Measurements from ENCODE around the gene ANKRD29. TPM values are rescaled to one million over a fixed set of nuclear protein-coding genes. Genes with fewer than 3 reads are reported as not detected.

Gene ANKRD29
- total and polyA plus RNA-seq, 9 of the 15 experiments (the other 6 are each of a cell fraction or from before 2014, with no cell fraction given) = 0.36 TPM; not detected in 8

GRCh38 chr18:23586249-23587196 lies 76.2 kb downstream of the ANKRD29 start, which contains the start of gene NPC1 (continued):
- TF ChIP-seq SRF (CRISPR knock-in tag; IDR thresholded peaks at IDR 0.05) = peak in 1 of 2 experiments; percentile 54; a peak in 1 of 4 replicates
- TF ChIP-seq MEIS2 (IDR thresholded peaks at IDR 0.05; ENCODE audit: partially characterized antibody) = peak; percentile 52
- peak; percentile 44 for TF ChIP-seq BRD9 (IDR thresholded peaks at IDR 0.05; ENCODE audit: low read depth, partially characterized antibody)
- 0 out of 2 replicates have a peak, but pooled peaks have one; percentile 13 for TF ChIP-seq ZKSCAN1 (IDR thresholded peaks at IDR 0.05; ENCODE audit: low read depth, low read length)
- TF ChIP-seq SIRT6 (IDR thresholded peaks at IDR 0.05; ENCODE audit: low read depth, low read length) = no peak
- 0 out of 4 replicates have a peak, but pooled peaks of 1 of the 2 experiments have one; percentile 20 for TF ChIP-seq TBL1XR1 (IDR thresholded peaks at IDR 0.05; ENCODE audit: low read length in 2 of 2)
- TF ChIP-seq THRB (CRISPR knock-in tag; conservative IDR thresholded peaks at IDR 0.05) = peak; percentile 88
- peak; percentile 92 for TF ChIP-seq RBBP5 (IDR thresholded peaks at IDR 0.05; ENCODE audit: borderline replicate concordance, insufficient read depth, low read length, poor library complexity, severe bottlenecking)
- TF ChIP-seq ZNF232 (CRISPR knock-in tag; IDR thresholded peaks at IDR 0.05) = no peak
- TF ChIP-seq E2F4 (CRISPR knock-in tag; IDR thresholded peaks at IDR 0.05; ENCODE audit: low read depth) = no peak
- TF ChIP-seq ZBTB11 (CRISPR knock-in tag; IDR thresholded peaks at IDR 0.05) = peak in 1 of 3 experiments; percentile 64; a peak in 2 of 6 replicates
- no peak for TF ChIP-seq PBX2 (CRISPR knock-in tag; IDR thresholded peaks at IDR 0.05; ENCODE audit: low read depth)
- TF ChIP-seq PBX2 (tag; conservative IDR thresholded peaks at IDR 0.05; ENCODE audit: low read depth) = no peak
- no peak for TF ChIP-seq PCBP2 (IDR thresholded peaks at IDR 0.05; ENCODE audit: low read depth, low read length, poor library complexity, severe bottlenecking)
